Nephron progenitor cell (in vitro differentiated cells): Measurements from ENCODE around the gene AHDC1.

Experiments used
- DNase-seq: peaks from one replicate; pipeline ENCODE4 v3.0.0; 2021
- H3K27ac Mint-ChIP-seq: 2 replicates; pipeline ENCODE4 v1.8.0; 2021; ENCODE audit warnings: mild to moderate bottlenecking, moderate library complexity, mixed read lengths
- H3K27me3 Mint-ChIP-seq: 2 replicates; pipeline ENCODE4 v1.8.0; 2021; ENCODE audit warnings: mild to moderate bottlenecking, low read depth, mixed read lengths; ENCODE audit not compliant: poor library complexity
- H3K36me3 Mint-ChIP-seq: 2 replicates; pipeline ENCODE4 v1.8.0; 2021; ENCODE audit warnings: low read depth, mixed read lengths
- H3K4me1 Mint-ChIP-seq: 2 replicates; pipeline ENCODE4 v1.8.0; 2021; ENCODE audit warnings: mixed read lengths
- H3K4me3 Mint-ChIP-seq: 2 replicates; pipeline ENCODE4 v1.8.0; 2021; ENCODE audit warnings: mild to moderate bottlenecking, moderate library complexity, mixed read lengths
- H3K9me3 Mint-ChIP-seq: 2 replicates; pipeline ENCODE4 v1.8.0; 2021; ENCODE audit warnings: mild to moderate bottlenecking, moderate library complexity, mixed read lengths
- TF ChIP-seq, protein P1 (sequence below): fragments of 200-600 bp; sonication (generic); IDR thresholded peaks from 2 replicates; pipeline ENCODE4 v1.5.0; 2021; ENCODE audit warnings: antibody characterized with exemption

The AHDC1 gene

DNA sequence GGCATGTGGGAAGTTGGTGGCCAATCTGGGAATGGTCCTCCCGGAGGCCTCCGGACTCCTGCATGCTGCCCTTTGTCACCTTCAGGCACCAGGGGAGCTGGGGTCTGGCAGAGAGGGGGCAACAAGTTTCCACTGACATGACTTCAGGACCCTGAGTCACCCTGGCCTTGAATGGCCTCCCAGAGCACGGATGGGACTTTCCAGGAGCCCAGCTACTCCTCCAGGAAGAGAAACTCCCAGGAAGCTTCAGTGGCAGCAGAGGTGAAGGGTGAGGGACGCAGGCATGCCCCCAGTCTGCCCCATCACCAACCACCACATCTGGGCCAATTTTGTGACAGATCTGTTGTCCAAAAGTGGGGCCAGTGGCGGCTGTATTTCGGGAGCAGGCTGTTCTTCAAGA lies 58.1 kb downstream of the AHDC1 start:
- Mint-ChIP-seq H3K36me3 (peaks cover 29% of the 10 kb centered on the region), H3K27ac (no peak overlapping the region), H3K9me3 (no peaks in the 10 kb centered on the region), H3K4me3 (no peak overlapping the region), H3K27me3 (no peaks in the 10 kb centered on the region), H3K4me1 (peaks cover 44% of the 10 kb centered on the region)
- no peak for DNase-seq
- TF ChIP-seq, protein P1, sequence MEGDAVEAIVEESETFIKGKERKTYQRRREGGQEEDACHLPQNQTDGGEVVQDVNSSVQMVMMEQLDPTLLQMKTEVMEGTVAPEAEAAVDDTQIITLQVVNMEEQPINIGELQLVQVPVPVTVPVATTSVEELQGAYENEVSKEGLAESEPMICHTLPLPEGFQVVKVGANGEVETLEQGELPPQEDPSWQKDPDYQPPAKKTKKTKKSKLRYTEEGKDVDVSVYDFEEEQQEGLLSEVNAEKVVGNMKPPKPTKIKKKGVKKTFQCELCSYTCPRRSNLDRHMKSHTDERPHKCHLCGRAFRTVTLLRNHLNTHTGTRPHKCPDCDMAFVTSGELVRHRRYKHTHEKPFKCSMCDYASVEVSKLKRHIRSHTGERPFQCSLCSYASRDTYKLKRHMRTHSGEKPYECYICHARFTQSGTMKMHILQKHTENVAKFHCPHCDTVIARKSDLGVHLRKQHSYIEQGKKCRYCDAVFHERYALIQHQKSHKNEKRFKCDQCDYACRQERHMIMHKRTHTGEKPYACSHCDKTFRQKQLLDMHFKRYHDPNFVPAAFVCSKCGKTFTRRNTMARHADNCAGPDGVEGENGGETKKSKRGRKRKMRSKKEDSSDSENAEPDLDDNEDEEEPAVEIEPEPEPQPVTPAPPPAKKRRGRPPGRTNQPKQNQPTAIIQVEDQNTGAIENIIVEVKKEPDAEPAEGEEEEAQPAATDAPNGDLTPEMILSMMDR, result no peak

- TF ChIP-seq, protein P1, result no peak
- Mint-ChIP-seq H3K4me1 (peaks cover 50% of the 10 kb centered on the region), H3K27ac (peak overlapping the region; percentile 57), H3K9me3 (no peaks in the 10 kb centered on the region), H3K27me3 (no peaks in the 10 kb centered on the region), H3K4me3 (no peak overlapping the region), H3K36me3 (peaks cover 35% of the 10 kb centered on the region)
- no peak for DNase-seq
These were observed 58.7 kb downstream of the AHDC1 start for GRCh38 chr1:27545271-27545670.

- TF ChIP-seq, protein P1, result no peak
- H3K27me3 Mint-ChIP-seq, result no peaks in the 10 kb centered on the region
- H3K36me3 Mint-ChIP-seq, result peaks cover 39% of the 10 kb centered on the region
- H3K9me3 Mint-ChIP-seq, result no peaks in the 10 kb centered on the region
- peaks cover 55% of the 10 kb centered on the region for H3K4me1 Mint-ChIP-seq
- no peak overlapping the region for H3K4me3 Mint-ChIP-seq
- no peak for DNase-seq
- peak overlapping the region; percentile 91 for H3K27ac Mint-ChIP-seq
These were observed 59.1 kb downstream of the AHDC1 start for GRCh38 chr1:27544834-27545233.

DNA sequence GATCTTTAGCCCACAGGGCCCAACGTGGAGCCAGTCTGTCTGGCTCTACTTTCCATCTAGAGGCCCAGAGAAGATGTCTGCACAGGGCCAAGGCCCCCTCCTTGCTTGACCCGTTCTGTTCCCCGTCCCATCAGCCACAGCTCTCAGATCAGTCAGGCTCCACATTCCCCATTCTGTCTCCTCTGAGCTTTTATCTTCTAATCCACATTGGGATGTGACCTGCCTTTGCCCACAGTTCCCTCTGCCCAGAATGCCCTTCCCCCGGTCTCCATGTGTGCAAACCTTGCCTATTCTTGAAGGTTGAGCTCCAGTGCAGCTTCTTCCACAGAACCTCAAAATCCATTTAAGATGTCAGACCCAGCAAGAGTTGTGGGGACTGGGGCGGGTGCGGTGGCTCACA lies 60.7 kb downstream of the AHDC1 start:
- Mint-ChIP-seq H3K36me3 (peaks cover 43% of the 10 kb centered on the region), H3K27ac (peak overlapping the region; percentile 98), H3K27me3 (no peaks in the 10 kb centered on the region), H3K4me3 (peak overlapping the region; percentile 32), H3K9me3 (no peaks in the 10 kb centered on the region), H3K4me1 (peaks cover 64% of the 10 kb centered on the region)
- DNase-seq, result no peak
- TF ChIP-seq, protein P1, result no peak

- Mint-ChIP-seq H3K27me3 (no peaks in the 10 kb centered on the region), H3K27ac (peak overlapping the region; percentile 98), H3K4me3 (no peak overlapping the region), H3K36me3 (peaks cover 43% of the 10 kb centered on the region), H3K9me3 (no peaks in the 10 kb centered on the region), H3K4me1 (peaks cover 69% of the 10 kb centered on the region)
- TF ChIP-seq, protein P1, result no peak
- DNase-seq, result no peak
These were observed 61.3 kb downstream of the AHDC1 start for GRCh38 chr1:27542463-27543273.
